ENCODE results near the gene KRTAP1-4.

- TF ChIP-seq CTCF (conservative IDR thresholded peaks at IDR 0.05; ENCODE audit: low read depth, low read length) (no peak), EZH2 (IDR thresholded peaks at IDR 0.05; ENCODE audit: borderline replicate concordance, low read depth, low read length, poor library complexity, severe bottlenecking) (no peak)
Measured at GRCh38 chr17:41037853-41038350, 7.9 kb upstream of the KRTAP1-4 start.
